ENCODE data around the gene PHLDB1. TPM values are rescaled to one million over a fixed set of nuclear protein-coding genes. Genes with fewer than 3 reads are reported as not detected.

The PHLDB1 gene
- polyA plus RNA-seq, 1 donor (not counting 4 experiments of a cell fraction or from before 2014, with no cell fraction given): 35.0 TPM

GRCh38 chr11:118659953-118660680 is 52.7 kb downstream of the PHLDB1 start:
- Histone ChIP-seq H3K9me1 (ENCODE audit: control insufficient read depth, extremely low read depth, insufficient read depth, low read length) (no peaks in the 10 kb centered on the region), H3K4me2 (ENCODE audit: control insufficient read depth, extremely low read depth, insufficient read depth, low read depth, low read length) (no peak overlapping the region), H2AFZ (ENCODE audit: control insufficient read depth, low read length) (no peak overlapping the region), H3K4me1 (ENCODE audit: control insufficient read depth, extremely low read depth, insufficient read depth, low read length) (peaks cover 2% of the 10 kb centered on the region), H3K4me3 (ENCODE audit: control insufficient read depth in 2 of 3, extremely low read depth in 1 of 3, insufficient read depth in 2 of 3, low read depth in 1 of 3, low read length in 3 of 3) (no peak overlapping the region), H3K9me3 (ENCODE audit: control insufficient read depth, low read depth, low read length) (no peaks in the 10 kb centered on the region), H3K27me3 (ENCODE audit: control insufficient read depth, extremely low read depth, insufficient read depth, low read length) (no peaks in the 10 kb centered on the region), H4K20me1 (ENCODE audit: control insufficient read depth, extremely low read depth, insufficient read depth, low read length) (peaks cover 7% of the 10 kb centered on the region), H3K79me2 (ENCODE audit: control insufficient read depth, insufficient read depth, low read length) (no peaks in the 10 kb centered on the region), H3K27ac (ENCODE audit: control insufficient read depth, insufficient read depth, low read length) (no peak overlapping the region), H3K36me3 (ENCODE audit: control insufficient read depth in 2 of 2, extremely low read depth in 1 of 2, insufficient read depth in 2 of 2, low read length in 2 of 2) (peaks cover 10 to 11% of the 10 kb centered on the region in 2 experiments), H3K9ac (ENCODE audit: control insufficient read depth, extremely low read depth, insufficient read depth, low read length) (no peak overlapping the region)
- DNase-seq (ENCODE audit: low read depth, low spot score) (no peak), FAIRE-seq (no peak)
- no peak for TF ChIP-seq CTCF (optimal IDR thresholded peaks at IDR 0.05 in 1 of 3, IDR thresholded peaks at IDR 0.05 in 1 of 3, conservative IDR thresholded peaks at IDR 0.05 in 1 of 3; ENCODE audit: extremely low read depth in 1 of 3, insufficient read depth in 2 of 3, low read length in 3 of 3)
- no peak for TF ChIP-seq EZH2 (IDR thresholded peaks at IDR 0.05; ENCODE audit: low read length)
- dilution Hi-C loops (cut with MboI; ENCODE audit: extremely low pct_ligation_motif_present, low sequenced_read_pairs): no loop called here

GRCh38 chr11:118660681-118661424 is 53.4 kb downstream of the PHLDB1 start:
- H4K20me1 ChIP-seq (ENCODE audit: control insufficient read depth, extremely low read depth, insufficient read depth, low read length): peaks cover 7% of the 10 kb centered on the region
- no peaks in the 10 kb centered on the region for H3K79me2 ChIP-seq (ENCODE audit: control insufficient read depth, insufficient read depth, low read length)
- no peaks in the 10 kb centered on the region for H3K9me3 ChIP-seq (ENCODE audit: control insufficient read depth, low read depth, low read length)
- FAIRE-seq (no peak), DNase-seq (ENCODE audit: low read depth, low spot score) (no peak)
- H3K27me3 ChIP-seq (ENCODE audit: control insufficient read depth, extremely low read depth, insufficient read depth, low read length): no peaks in the 10 kb centered on the region
- TF ChIP-seq EZH2 (IDR thresholded peaks at IDR 0.05; ENCODE audit: low read length) (no peak), CTCF (optimal IDR thresholded peaks at IDR 0.05 in 1 of 3, IDR thresholded peaks at IDR 0.05 in 1 of 3, conservative IDR thresholded peaks at IDR 0.05 in 1 of 3; ENCODE audit: extremely low read depth in 1 of 3, insufficient read depth in 2 of 3, low read length in 3 of 3) (no peak)
- no peaks in the 10 kb centered on the region for H3K9me1 ChIP-seq (ENCODE audit: control insufficient read depth, extremely low read depth, insufficient read depth, low read length)
- H3K4me2 ChIP-seq (ENCODE audit: control insufficient read depth, extremely low read depth, insufficient read depth, low read depth, low read length): no peak overlapping the region
- H3K36me3 ChIP-seq (ENCODE audit: control insufficient read depth in 2 of 2, extremely low read depth in 1 of 2, insufficient read depth in 2 of 2, low read length in 2 of 2): peaks cover 5 to 9% of the 10 kb centered on the region in 2 experiments
- no peak overlapping the region for H3K27ac ChIP-seq (ENCODE audit: control insufficient read depth, insufficient read depth, low read length)
- H3K9ac ChIP-seq (ENCODE audit: control insufficient read depth, extremely low read depth, insufficient read depth, low read length): no peak overlapping the region
- H3K4me3 ChIP-seq (ENCODE audit: control insufficient read depth in 2 of 3, extremely low read depth in 1 of 3, insufficient read depth in 2 of 3, low read depth in 1 of 3, low read length in 3 of 3): no peak overlapping the region
- no peak overlapping the region for H2AFZ ChIP-seq (ENCODE audit: control insufficient read depth, low read length)
- H3K4me1 ChIP-seq (ENCODE audit: control insufficient read depth, extremely low read depth, insufficient read depth, low read length): peaks cover 2% of the 10 kb centered on the region
- dilution Hi-C loops (cut with MboI; ENCODE audit: extremely low pct_ligation_motif_present, low sequenced_read_pairs): no loop called here

Data from keratinocyte (primary cell).